HEK293 (cell line): ENCODE results near the gene CFHR1.

Source experiments
- CTCF ChIA-PET: fragments of 350-600 bp; formaldehyde crosslinking; extraction: SDS; loops from one replicate; lab custom pipeline; 2021; ENCODE audit warnings: antibody characterized with exemption; lab: Yijun Ruan, JAX
- POLR2A ChIA-PET: fragments of 300-600 bp; formaldehyde crosslinking; extraction: SDS; loops from one replicate; lab custom pipeline; 2020; ENCODE audit warnings: antibody characterized with exemption, inconsistent platforms; lab: Yijun Ruan, JAX
- H3K27ac ChIP-seq: fragments of 200-500 bp; sonication (Bioruptor generic); 2 replicates; pipeline ENCODE4 v1.5.1; 2014; ENCODE audit warnings: low read depth, low read length, control low read depth, inconsistent platforms; ENCODE audit errors: extremely low read depth
- H3K36me3 ChIP-seq, 2 experiments: fragments of 200-500 bp in 1 of 2; sonication (Bioruptor generic) in 1 of 2; 1 replicate in 1 of 2; 2 replicates in 1 of 2; pipeline ENCODE4 v1.5.1; 2014 to 2017; ENCODE audit warnings: inconsistent platforms in 2 of 2, low read length in 2 of 2; ENCODE audit not compliant: control insufficient read depth in 2 of 2, insufficient read depth in 1 of 2
- H3K4me1 ChIP-seq: fragments of 200-500 bp; sonication (Bioruptor generic); 2 replicates; pipeline ENCODE4 v1.5.1; 2014; ENCODE audit warnings: mild to moderate bottlenecking, low read length, inconsistent platforms; ENCODE audit not compliant: control insufficient read depth, insufficient read depth
- H3K4me3 ChIP-seq: 2 replicates; pipeline ENCODE4 v1.5.1; 2011; ENCODE audit warnings: low read depth, mild to moderate bottlenecking, control low read depth, low read length, moderate library complexity
- H3K9me3 ChIP-seq: fragments of 200-500 bp; sonication (Bioruptor generic); 2 replicates; pipeline ENCODE4 v1.5.1; 2014; ENCODE audit warnings: low read depth, low read length, inconsistent platforms; ENCODE audit not compliant: control insufficient read depth, insufficient read depth
- PBX3 ChIP-seq: sonication (generic); formaldehyde crosslinking; IDR thresholded peaks from 2 replicates; pipeline ENCODE4 v1.8.1; 2022; ENCODE audit warnings: mild to moderate bottlenecking, moderate library complexity, missing genetic modification reagents
- PRDM1 ChIP-seq: fragments of 450-650 bp; formaldehyde crosslinking; IDR thresholded peaks from 2 replicates; pipeline ENCODE4; 2016; ENCODE audit warnings: missing biosample characterization, missing genetic modification characterization
- TSHZ1 ChIP-seq: fragments of 450-650 bp; formaldehyde crosslinking; IDR thresholded peaks from 2 replicates; pipeline ENCODE4 v1.5.1; 2016; ENCODE audit warnings: missing biosample characterization, missing genetic modification characterization, borderline replicate concordance
- WT1 ChIP-seq: fragments of 450-650 bp; formaldehyde crosslinking; IDR thresholded peaks from 2 replicates; pipeline ENCODE4 v1.5.1; 2016; ENCODE audit warnings: missing biosample characterization, missing genetic modification characterization
- YY1 ChIP-seq: fragments of 450-650 bp; formaldehyde crosslinking; IDR thresholded peaks from 2 replicates; pipeline ENCODE4 v1.5.1; 2018; ENCODE audit warnings: missing biosample characterization, missing genetic modification characterization
- ZNF121 ChIP-seq: fragments of 450-650 bp; formaldehyde crosslinking; IDR thresholded peaks from 2 replicates; pipeline ENCODE4 v1.5.1; 2016; ENCODE audit warnings: missing biosample characterization, missing genetic modification characterization
- ZNF266 ChIP-seq: fragments of 450-650 bp; formaldehyde crosslinking; IDR thresholded peaks from 2 replicates; pipeline ENCODE4 v1.5.1; 2016; ENCODE audit warnings: missing biosample characterization, missing genetic modification characterization, low read depth
- ZNF280C ChIP-seq: fragments of 450-650 bp; formaldehyde crosslinking; IDR thresholded peaks from 2 replicates; pipeline ENCODE4 v1.5.1; 2016; ENCODE audit warnings: missing biosample characterization, missing genetic modification characterization
- ZNF341 ChIP-seq: fragments of 450-650 bp; formaldehyde crosslinking; IDR thresholded peaks from 2 replicates; pipeline ENCODE4; 2016; ENCODE audit warnings: low read depth, missing biosample characterization, missing genetic modification characterization
- ZNF366 ChIP-seq: fragments of 450-650 bp; formaldehyde crosslinking; conservative IDR thresholded peaks from 2 replicates; pipeline ENCODE4 v1.5.1; 2016; ENCODE audit warnings: missing biosample characterization, missing genetic modification characterization
- ZNF416 ChIP-seq: fragments of 450-650 bp; formaldehyde crosslinking; IDR thresholded peaks from 2 replicates; pipeline ENCODE4 v1.5.1; 2016; ENCODE audit warnings: missing biosample characterization, missing genetic modification characterization
- ZNF433 ChIP-seq: fragments of 450-650 bp; formaldehyde crosslinking; IDR thresholded peaks from 2 replicates; pipeline ENCODE4 v1.5.1; 2016; ENCODE audit warnings: missing biosample characterization, missing genetic modification characterization, low read depth
- ZNF623 ChIP-seq: fragments of 450-650 bp; formaldehyde crosslinking; IDR thresholded peaks from 2 replicates; pipeline ENCODE4 v1.5.1; 2016; ENCODE audit warnings: missing biosample characterization, missing genetic modification characterization
- ZNF629 ChIP-seq: fragments of 450-650 bp; formaldehyde crosslinking; IDR thresholded peaks from 2 replicates; pipeline ENCODE4 v1.5.1; 2017; ENCODE audit warnings: missing biosample characterization, missing genetic modification characterization
- ZNF843 ChIP-seq: fragments of 450-650 bp; formaldehyde crosslinking; IDR thresholded peaks from 2 replicates; pipeline ENCODE4 v1.5.1; 2016; ENCODE audit warnings: missing biosample characterization, missing genetic modification characterization
- TF ChIP-seq, protein P1 (sequence below): fragments of 450-650 bp; IDR thresholded peaks from 2 replicates; pipeline ENCODE4 v1.5.1; 2018; ENCODE audit warnings: missing biosample characterization, missing genetic modification characterization
- TF ChIP-seq, protein P2 (sequence below): fragments of 450-650 bp; formaldehyde crosslinking; IDR thresholded peaks from 2 replicates; pipeline ENCODE4 v1.5.1; 2016; ENCODE audit warnings: missing biosample characterization, missing genetic modification characterization

Gene CFHR1

DNA sequence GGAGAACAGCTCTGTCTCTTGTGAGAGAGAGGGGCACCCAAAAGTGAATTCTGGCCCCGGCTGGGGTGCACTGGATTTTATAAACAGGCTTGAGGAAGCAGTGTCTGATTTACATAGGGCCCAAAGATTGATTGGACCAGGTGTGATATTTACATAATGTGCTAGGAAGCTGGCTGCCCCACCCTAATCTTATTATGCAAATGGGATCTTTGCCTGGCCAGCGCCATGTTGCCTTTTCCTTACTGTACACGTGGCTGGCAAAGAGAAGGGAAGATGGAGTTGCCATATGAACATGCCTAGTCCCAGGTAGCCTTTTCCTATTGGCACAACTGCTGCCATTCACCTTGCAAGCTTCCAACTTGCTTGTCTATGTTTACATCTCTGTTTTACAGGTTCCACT lies 39.3 kb downstream of the CFHR1 start:
- POLR2A ChIA-PET: no interaction called here
- TF ChIP-seq, protein P1, sequence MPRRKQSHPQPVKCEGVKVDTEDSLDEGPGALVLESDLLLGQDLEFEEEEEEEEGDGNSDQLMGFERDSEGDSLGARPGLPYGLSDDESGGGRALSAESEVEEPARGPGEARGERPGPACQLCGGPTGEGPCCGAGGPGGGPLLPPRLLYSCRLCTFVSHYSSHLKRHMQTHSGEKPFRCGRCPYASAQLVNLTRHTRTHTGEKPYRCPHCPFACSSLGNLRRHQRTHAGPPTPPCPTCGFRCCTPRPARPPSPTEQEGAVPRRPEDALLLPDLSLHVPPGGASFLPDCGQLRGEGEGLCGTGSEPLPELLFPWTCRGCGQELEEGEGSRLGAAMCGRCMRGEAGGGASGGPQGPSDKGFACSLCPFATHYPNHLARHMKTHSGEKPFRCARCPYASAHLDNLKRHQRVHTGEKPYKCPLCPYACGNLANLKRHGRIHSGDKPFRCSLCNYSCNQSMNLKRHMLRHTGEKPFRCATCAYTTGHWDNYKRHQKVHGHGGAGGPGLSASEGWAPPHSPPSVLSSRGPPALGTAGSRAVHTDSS (tag by site-specific recombination): no peak
- no peak for TF ChIP-seq ZNF433 (tag by site-specific recombination)
- no peak for TF ChIP-seq ZNF629
- no peak for TF ChIP-seq ZNF341 (tag by site-specific recombination)
- no peak for TF ChIP-seq ZNF843 (tag by site-specific recombination)
- no peak for TF ChIP-seq ZNF416 (tag by site-specific recombination)
- TF ChIP-seq, all 188 proteins: peak for 0
- H3K9me3 ChIP-seq: no peaks in the 10 kb centered on the region
- H3K27ac ChIP-seq: no peak overlapping the region
- H3K4me3 ChIP-seq: no peak overlapping the region
- no peaks in the 10 kb centered on the region for H3K4me1 ChIP-seq
- CTCF ChIA-PET: no interaction called here
- H3K36me3 ChIP-seq: no peaks in the 10 kb centered on the region

GRCh38 chr1:196860323-196860884 lies 40.9 kb downstream of the CFHR1 start:
- H3K27ac ChIP-seq: no peak overlapping the region
- TF ChIP-seq PRDM1 (tag by site-specific recombination): peak; percentile 85
- peak; percentile 77 for TF ChIP-seq ZNF366 (tag by site-specific recombination)
- no peak for TF ChIP-seq YY1 (tag by site-specific recombination)
- TF ChIP-seq, all 188 proteins: peak for 2
- POLR2A ChIA-PET: no interaction called here
- Histone ChIP-seq H3K9me3 (no peaks in the 10 kb centered on the region), H3K4me1 (no peaks in the 10 kb centered on the region), H3K4me3 (no peak overlapping the region), H3K36me3 (no peaks in the 10 kb centered on the region)
- CTCF ChIA-PET: interaction anchor here (0.7 kb wide), 1 partner anchor 16 kb away, joined by 3 read pairs; no protein-coding TSS in a partner anchor

DNA sequence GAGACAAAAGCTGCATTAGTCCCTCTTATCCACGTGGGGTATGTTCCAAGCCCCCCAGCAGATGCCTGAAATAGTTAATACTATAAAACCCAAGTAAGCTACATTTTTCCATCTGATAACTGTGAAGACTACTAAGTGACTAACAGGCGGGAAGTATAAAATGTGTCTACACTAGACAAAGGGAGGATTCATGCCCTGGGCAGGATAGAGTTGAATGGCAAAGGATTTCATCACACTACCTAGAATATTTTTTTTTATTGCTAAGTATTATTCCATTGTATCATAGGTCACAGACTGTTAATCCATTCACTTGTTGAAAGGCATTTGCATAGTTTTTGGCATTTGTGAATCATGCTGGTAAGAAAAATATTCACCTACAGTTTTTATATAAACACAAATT lies 41.9 kb downstream of the CFHR1 start:
- Histone ChIP-seq H3K27ac (no peak overlapping the region), H3K4me3 (no peak overlapping the region), H3K4me1 (no peaks in the 10 kb centered on the region)
- TF ChIP-seq PBX3: no peak
- TF ChIP-seq, protein P2, sequence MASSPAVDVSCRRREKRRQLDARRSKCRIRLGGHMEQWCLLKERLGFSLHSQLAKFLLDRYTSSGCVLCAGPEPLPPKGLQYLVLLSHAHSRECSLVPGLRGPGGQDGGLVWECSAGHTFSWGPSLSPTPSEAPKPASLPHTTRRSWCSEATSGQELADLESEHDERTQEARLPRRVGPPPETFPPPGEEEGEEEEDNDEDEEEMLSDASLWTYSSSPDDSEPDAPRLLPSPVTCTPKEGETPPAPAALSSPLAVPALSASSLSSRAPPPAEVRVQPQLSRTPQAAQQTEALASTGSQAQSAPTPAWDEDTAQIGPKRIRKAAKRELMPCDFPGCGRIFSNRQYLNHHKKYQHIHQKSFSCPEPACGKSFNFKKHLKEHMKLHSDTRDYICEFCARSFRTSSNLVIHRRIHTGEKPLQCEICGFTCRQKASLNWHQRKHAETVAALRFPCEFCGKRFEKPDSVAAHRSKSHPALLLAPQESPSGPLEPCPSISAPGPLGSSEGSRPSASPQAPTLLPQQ (tag by site-specific recombination): no peak
- TF ChIP-seq, all 188 proteins: peak for 0
- Histone ChIP-seq H3K9me3 (no peaks in the 10 kb centered on the region), H3K36me3 (no peaks in the 10 kb centered on the region)
- CTCF ChIA-PET: interaction anchor here (0.5 kb wide), 1 partner anchor 128 kb away, joined by 3 read pairs; no protein-coding TSS in a partner anchor
- POLR2A ChIA-PET: no interaction called here

- CTCF ChIA-PET: no interaction called here
- H3K4me3 ChIP-seq: no peak overlapping the region
- POLR2A ChIA-PET: no interaction called here
- no peaks in the 10 kb centered on the region for H3K36me3 ChIP-seq
- no peaks in the 10 kb centered on the region for H3K9me3 ChIP-seq
- no peak overlapping the region for H3K27ac ChIP-seq
- no peaks in the 10 kb centered on the region for H3K4me1 ChIP-seq
- TF ChIP-seq ZNF623: no peak
- TF ChIP-seq ZNF280C: no peak
- TF ChIP-seq ZNF266 (tag by site-specific recombination): no peak
- TF ChIP-seq ZNF629: no peak
- TF ChIP-seq WT1 (tag by site-specific recombination): no peak
- TF ChIP-seq TSHZ1: no peak
- no peak for TF ChIP-seq ZNF121 (tag by site-specific recombination)
These were observed 47.4 kb downstream of the CFHR1 start for GRCh38 chr1:196866974-196867373.
